HepG2 (cell line): ENCODE measurements around the gene AP2S1. TPM values are rescaled to one million over a fixed set of nuclear protein-coding genes. Genes with fewer than 3 reads are reported as not detected.
A peak's percentile ranks its signal among the peaks of the same experiment; 100 is the strongest.

ENCODE experiments used
- FOXA1 ChIP-seq, 2 experiments: fragments of 450-650 bp in 1 of 2; sonication (generic) in 1 of 2; formaldehyde crosslinking in 1 of 2; IDR thresholded peaks; 2 replicates each; pipeline versions ENCODE4 v1.4.0 to v1.6.1; 2016 to 2020; ENCODE audit warnings: missing genetic modification reagents in 1 of 2
- GTF2F1 ChIP-seq: fragments of 150-350 bp; IDR thresholded peaks from 2 replicates; pipeline ENCODE4 v1.6.1; 2014; ENCODE audit warnings: low read length
- RFX5 ChIP-seq: IDR thresholded peaks from 2 replicates; pipeline ENCODE4 v1.6.1; 2011; ENCODE audit warnings: low read depth, low read length, improper control_type of control experiment
- TBX2 ChIP-seq: sonication (generic); formaldehyde crosslinking; IDR thresholded peaks from 2 replicates; pipeline ENCODE4 v1.5.0; 2020; ENCODE audit warnings: missing genetic modification reagents, mild to moderate bottlenecking, borderline replicate concordance
- ZNF124 ChIP-seq: sonication (generic); formaldehyde crosslinking; IDR thresholded peaks from 2 replicates; pipeline ENCODE4 v1.4.0; 2020; ENCODE audit warnings: missing genetic modification reagents
- ZNF44 ChIP-seq: sonication (generic); formaldehyde crosslinking; IDR thresholded peaks from 2 replicates; pipeline ENCODE4 v1.5.1; 2020; ENCODE audit warnings: mild to moderate bottlenecking, missing genetic modification reagents
- ZNF577 ChIP-seq: sonication (generic); formaldehyde crosslinking; IDR thresholded peaks from 2 replicates; pipeline ENCODE4 v1.4.0; 2020; ENCODE audit warnings: mild to moderate bottlenecking, low read depth, missing genetic modification reagents, borderline replicate concordance
- ZNF790 ChIP-seq: sonication (generic); formaldehyde crosslinking; IDR thresholded peaks from 2 replicates; pipeline ENCODE4 v1.8.0; 2022; ENCODE audit warnings: missing genetic modification reagents, mild to moderate bottlenecking, borderline replicate concordance
- polyA plus RNA-seq, 8 experiments: library from polyadenylated mRNA; depleted of rRNA in 3 of 8; stranded (reverse) in 7 of 8; unstranded in 1 of 8; fragments of >200 nt; fragmentation: Illumina TruSeq in 4 of 8; extraction: Trizol in 4 of 8; gene quantifications; 2 replicates each; pipeline versions ENCODE4 v1.2.1 to v1.2.3, GENCODE V29; 2011 to 2016; ENCODE audit warnings: low read depth in 4 of 8, missing spikeins in 1 of 8, mixed read lengths in 1 of 8; ENCODE audit not compliant: insufficient read depth in 1 of 8
- total RNA-seq, 5 experiments: library from RNA; depleted of rRNA; stranded (reverse); fragments of >200 nt; fragmentation: Illumina TruSeq; extraction: Trizol; gene quantifications; 2 replicates each; pipeline ENCODE4 v1.2.3, GENCODE V29; 2016; ENCODE audit warnings: low read depth in 1 of 5
- TF ChIP-seq, protein P1 (sequence below): sonication (generic); formaldehyde crosslinking; IDR thresholded peaks from 2 replicates; pipeline ENCODE4 v1.4.0; 2020; ENCODE audit warnings: missing genetic modification reagents, borderline replicate concordance
- TF ChIP-seq, protein P2 (sequence below): IDR thresholded peaks from 2 replicates; pipeline ENCODE4 v1.6.1; 2012; ENCODE audit warnings: low read length, improper control_type of control experiment
- TF ChIP-seq, protein P3 (sequence below): sonication (generic); formaldehyde crosslinking; IDR thresholded peaks from 2 replicates; pipeline ENCODE4 v1.5.0; 2020; ENCODE audit warnings: missing genetic modification reagents
- TF ChIP-seq, protein P4 (sequence below): sonication (generic); formaldehyde crosslinking; IDR thresholded peaks from 2 replicates; pipeline ENCODE4 v1.4.0; 2020; ENCODE audit warnings: mild to moderate bottlenecking, missing genetic modification reagents

Gene AP2S1
- total and polyA plus RNA-seq, 2 of the 13 experiments (the other 11 are each of a cell fraction or from before 2014, with no cell fraction given): 45.2 to 86.1 TPM

DNA sequence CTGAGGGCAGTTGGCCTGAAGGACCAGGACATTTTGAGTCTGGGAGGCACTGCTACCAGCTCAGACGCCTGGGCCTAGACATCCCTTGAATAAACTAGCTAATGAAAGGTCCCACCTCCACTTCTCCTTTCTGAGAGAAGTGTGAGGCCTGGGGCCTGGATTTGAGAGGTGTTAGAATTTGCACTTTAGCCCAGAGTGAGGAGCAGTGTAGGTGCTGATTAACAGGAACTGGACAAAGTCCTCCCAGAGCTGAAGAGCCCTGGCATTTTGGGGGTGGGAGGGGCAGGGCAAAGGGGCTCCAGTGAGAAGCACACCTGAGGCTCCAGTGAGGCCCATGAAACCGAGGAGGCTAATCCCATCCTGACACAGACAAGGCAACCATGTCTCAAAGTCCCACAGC lies 47.1 kb downstream of the AP2S1 start (continued):
- TF ChIP-seq, protein P1, sequence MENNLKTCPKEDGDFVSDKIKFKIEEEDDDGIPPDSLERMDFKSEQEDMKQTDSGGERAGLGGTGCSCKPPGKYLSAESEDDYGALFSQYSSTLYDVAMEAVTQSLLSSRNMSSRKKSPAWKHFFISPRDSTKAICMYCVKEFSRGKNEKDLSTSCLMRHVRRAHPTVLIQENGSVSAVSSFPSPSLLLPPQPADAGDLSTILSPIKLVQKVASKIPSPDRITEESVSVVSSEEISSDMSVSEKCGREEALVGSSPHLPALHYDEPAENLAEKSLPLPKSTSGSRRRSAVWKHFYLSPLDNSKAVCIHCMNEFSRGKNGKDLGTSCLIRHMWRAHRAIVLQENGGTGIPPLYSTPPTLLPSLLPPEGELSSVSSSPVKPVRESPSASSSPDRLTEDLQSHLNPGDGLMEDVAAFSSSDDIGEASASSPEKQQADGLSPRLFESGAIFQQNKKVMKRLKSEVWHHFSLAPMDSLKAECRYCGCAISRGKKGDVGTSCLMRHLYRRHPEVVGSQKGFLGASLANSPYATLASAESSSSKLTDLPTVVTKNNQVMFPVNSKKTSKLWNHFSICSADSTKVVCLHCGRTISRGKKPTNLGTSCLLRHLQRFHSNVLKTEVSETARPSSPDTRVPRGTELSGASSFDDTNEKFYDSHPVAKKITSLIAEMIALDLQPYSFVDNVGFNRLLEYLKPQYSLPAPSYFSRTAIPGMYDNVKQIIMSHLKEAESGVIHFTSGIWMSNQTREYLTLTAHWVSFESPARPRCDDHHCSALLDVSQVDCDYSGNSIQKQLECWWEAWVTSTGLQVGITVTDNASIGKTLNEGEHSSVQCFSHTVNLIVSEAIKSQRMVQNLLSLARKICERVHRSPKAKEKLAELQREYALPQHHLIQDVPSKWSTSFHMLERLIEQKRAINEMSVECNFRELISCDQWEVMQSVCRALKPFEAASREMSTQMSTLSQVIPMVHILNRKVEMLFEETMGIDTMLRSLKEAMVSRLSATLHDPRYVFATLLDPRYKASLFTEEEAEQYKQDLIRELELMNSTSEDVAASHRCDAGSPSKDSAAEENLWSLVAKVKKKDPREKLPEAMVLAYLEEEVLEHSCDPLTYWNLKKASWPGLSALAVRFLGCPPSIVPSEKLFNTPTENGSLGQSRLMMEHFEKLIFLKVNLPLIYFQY (CRISPR knock-in tag): no peak
- TF ChIP-seq GTF2F1 (no peak), ZNF44 (CRISPR knock-in tag) (no peak), ZNF124 (CRISPR knock-in tag) (no peak), ZNF790 (CRISPR knock-in tag) (no peak), FOXA1 (IDR thresholded peaks at IDR 0.05) (no peak), FOXA1 (CRISPR knock-in tag; IDR thresholded peaks at IDR 0.05) (no peak), RFX5 (no peak), ZNF577 (CRISPR knock-in tag) (no peak), TBX2 (CRISPR knock-in tag) (peak; percentile 92)
- TF ChIP-seq, protein P2, sequence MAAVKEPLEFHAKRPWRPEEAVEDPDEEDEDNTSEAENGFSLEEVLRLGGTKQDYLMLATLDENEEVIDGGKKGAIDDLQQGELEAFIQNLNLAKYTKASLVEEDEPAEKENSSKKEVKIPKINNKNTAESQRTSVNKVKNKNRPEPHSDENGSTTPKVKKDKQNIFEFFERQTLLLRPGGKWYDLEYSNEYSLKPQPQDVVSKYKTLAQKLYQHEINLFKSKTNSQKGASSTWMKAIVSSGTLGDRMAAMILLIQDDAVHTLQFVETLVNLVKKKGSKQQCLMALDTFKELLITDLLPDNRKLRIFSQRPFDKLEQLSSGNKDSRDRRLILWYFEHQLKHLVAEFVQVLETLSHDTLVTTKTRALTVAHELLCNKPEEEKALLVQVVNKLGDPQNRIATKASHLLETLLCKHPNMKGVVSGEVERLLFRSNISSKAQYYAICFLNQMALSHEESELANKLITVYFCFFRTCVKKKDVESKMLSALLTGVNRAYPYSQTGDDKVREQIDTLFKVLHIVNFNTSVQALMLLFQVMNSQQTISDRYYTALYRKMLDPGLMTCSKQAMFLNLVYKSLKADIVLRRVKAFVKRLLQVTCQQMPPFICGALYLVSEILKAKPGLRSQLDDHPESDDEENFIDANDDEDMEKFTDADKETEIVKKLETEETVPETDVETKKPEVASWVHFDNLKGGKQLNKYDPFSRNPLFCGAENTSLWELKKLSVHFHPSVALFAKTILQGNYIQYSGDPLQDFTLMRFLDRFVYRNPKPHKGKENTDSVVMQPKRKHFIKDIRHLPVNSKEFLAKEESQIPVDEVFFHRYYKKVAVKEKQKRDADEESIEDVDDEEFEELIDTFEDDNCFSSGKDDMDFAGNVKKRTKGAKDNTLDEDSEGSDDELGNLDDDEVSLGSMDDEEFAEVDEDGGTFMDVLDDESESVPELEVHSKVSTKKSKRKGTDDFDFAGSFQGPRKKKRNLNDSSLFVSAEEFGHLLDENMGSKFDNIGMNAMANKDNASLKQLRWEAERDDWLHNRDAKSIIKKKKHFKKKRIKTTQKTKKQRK: no peak
- TF ChIP-seq, protein P3, sequence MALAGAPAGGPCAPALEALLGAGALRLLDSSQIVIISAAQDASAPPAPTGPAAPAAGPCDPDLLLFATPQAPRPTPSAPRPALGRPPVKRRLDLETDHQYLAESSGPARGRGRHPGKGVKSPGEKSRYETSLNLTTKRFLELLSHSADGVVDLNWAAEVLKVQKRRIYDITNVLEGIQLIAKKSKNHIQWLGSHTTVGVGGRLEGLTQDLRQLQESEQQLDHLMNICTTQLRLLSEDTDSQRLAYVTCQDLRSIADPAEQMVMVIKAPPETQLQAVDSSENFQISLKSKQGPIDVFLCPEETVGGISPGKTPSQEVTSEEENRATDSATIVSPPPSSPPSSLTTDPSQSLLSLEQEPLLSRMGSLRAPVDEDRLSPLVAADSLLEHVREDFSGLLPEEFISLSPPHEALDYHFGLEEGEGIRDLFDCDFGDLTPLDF (CRISPR knock-in tag): no peak
- TF ChIP-seq, protein P4, sequence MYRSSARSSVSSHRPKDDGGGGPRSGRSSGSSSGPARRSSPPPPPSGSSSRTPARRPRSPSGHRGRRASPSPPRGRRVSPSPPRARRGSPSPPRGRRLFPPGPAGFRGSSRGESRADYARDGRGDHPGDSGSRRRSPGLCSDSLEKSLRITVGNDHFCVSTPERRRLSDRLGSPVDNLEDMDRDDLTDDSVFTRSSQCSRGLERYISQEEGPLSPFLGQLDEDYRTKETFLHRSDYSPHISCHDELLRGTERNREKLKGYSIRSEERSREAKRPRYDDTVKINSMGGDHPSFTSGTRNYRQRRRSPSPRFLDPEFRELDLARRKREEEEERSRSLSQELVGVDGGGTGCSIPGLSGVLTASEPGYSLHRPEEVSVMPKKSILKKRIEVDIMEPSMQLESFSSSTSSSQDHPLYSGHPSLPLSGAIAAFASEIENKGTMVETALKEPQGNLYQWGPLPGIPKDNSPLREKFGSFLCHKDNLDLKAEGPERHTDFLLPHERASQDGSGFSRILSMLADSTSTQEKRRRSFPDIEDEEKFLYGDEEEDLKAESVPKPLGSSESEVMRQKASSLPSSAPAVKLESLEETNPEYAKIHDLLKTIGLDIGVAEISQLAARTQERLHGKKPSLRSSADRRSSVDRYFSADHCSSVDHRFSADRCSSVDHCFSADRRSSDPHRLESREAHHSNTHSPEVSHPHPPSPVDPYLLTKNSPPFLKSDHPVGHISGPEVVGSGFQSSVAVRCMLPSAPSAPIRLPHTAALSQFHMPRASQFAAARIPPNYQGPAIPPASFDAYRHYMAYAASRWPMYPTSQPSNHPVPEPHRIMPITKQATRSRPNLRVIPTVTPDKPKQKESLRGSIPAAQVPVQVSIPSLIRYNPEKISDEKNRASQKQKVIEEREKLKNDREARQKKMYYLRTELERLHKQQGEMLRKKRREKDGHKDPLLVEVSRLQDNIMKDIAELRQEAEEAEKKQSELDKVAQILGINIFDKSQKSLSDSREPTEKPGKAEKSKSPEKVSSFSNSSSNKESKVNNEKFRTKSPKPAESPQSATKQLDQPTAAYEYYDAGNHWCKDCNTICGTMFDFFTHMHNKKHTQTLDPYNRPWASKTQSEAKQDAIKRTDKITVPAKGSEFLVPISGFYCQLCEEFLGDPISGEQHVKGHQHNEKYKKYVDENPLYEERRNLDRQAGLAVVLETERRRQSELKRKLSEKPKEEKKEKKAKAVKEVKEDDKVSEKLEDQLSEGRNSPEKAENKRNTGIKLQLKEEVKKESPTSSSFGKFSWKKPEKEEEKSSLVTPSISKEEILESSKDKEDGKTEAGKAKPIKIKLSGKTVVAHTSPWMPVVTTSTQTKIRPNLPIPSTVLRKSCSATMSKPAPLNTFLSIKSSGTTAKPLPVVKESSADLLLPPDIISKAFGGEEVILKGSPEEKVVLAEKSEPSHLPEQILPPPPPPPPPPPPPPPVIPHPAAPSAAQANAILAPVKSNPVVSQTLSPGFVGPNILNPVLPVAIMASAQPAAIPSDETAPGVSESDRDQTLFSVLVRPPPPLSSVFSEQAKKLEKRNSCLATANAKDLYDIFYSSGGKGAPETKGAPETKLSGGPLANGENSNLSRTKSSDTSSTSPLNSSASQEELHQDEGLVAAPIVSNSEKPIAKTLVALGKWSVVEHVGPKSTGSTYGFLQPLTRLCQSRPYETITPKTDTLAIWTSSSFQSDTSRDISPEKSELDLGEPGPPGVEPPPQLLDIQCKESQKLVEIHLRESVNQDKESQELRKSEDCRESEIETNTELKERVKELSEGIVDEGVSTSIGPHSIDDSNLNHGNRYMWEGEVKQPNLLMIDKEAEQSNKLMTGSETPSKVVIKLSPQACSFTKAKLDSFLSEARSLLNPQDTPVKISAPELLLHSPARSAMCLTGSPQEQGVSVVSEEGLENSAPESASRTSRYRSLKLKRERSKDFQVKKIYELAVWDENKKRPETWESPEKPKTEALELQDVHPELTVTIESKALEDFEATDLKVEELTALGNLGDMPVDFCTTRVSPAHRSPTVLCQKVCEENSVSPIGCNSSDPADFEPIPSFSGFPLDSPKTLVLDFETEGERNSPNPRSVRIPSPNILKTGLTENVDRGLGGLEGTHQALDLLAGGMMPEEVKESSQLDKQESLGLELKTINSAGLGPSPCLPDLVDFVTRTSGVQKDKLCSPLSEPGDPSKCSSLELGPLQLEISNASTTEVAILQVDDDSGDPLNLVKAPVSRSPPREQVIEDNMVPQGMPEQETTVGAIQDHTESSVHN: no peak
